Motor neuron (in vitro differentiated cells): ENCODE data around the gene LYPLA2. TPM values are rescaled to one million over a fixed set of nuclear protein-coding genes. Genes with fewer than 3 reads are reported as not detected.
"Not testable (repeated sequence)": the region's sequence is repeated elsewhere in the genome, so short reads cannot be mapped to it uniquely, and the experiment has no call there.

Source experiments
- ATAC-seq, 8 experiments: fragments of 200-7000 bp; cut with Tn5 transposase; replicated peaks in 6 of 8; 2 replicates each; pipeline ENCODE4 v1.8.0; 2021; ENCODE audit warnings: mild to moderate bottlenecking in 8 of 8, moderate library complexity in 8 of 8
- H3K27ac ChIP-seq, 2 donors: fragments of 250-450 bp; sonication (Bioruptor Pico); 2 replicates each; pipeline ENCODE4 v1.9.0; 2021; ENCODE audit warnings: antibody characterized with exemption in 2 of 2, mild to moderate bottlenecking in 2 of 2, moderate library complexity in 1 of 2
- H3K4me1 ChIP-seq, 2 donors: fragments of 250-450 bp; sonication (Bioruptor Pico); replicated peaks in 1 of 2; 2 replicates each; pipeline ENCODE4 v1.6.1; 2021; ENCODE audit warnings: antibody characterized with exemption in 2 of 2, mild to moderate bottlenecking in 2 of 2, moderate library complexity in 1 of 2
- H3K4me3 ChIP-seq, 5 donors: fragments of 250-450 bp; sonication (Bioruptor Pico); 2 replicates each; pipeline ENCODE4 v1.9.0; 2021; ENCODE audit warnings: antibody characterized with exemption in 5 of 5, mild to moderate bottlenecking in 5 of 5, moderate library complexity in 4 of 5
- WGBS, 10 experiments: fragments of 450-650 bp; shearing (Covaris generic); methylation state at CpG; one replicate each; pipeline ENCODE4 v1.0.0; 2022; 5-methylcytosine and 5-hydroxymethylcytosine counted together
- in situ Hi-C, 9 experiments: fragments of 400-800 bp; cut with MboI; loops; one replicate each; pipeline ENCODE4 v1.15.0; 2021; ENCODE audit warnings: low sequenced_read_pairs in 9 of 9, low pct_unique_long_range_greater_than_20kb in 2 of 9; ENCODE audit not compliant: unreplicated experiment in 9 of 9
- total RNA-seq, 8 experiments: library from RNA; unstranded; fragments of 300-600 nt; gene quantifications; 2 replicates each; pipeline versions ENCODE4 v1.2.3 to v1.2.4, GENCODE V29; 2022

LYPLA2 gene
- total RNA-seq, 8 experiments from 2014 or later = 42.4 to 120 (median 61.1) TPM

GRCh38 chr1:23799570-23800399, 8.8 kb downstream of the LYPLA2 start:
- peak overlapping the region; percentile 60 to 91 (median 64) for H3K4me3 ChIP-seq
- H3K27ac ChIP-seq = peak overlapping the region; percentile 67 to 70
- 0 to 60% (median 6%) methylated on average over 1 to 19 of the region's 48 CpGs; no CpG with 5 or more reads in 4 of the 10 experiments for WGBS, 10 experiments
- ATAC-seq = peak; percentile 18 to 43 (median 28)
- H3K4me1 ChIP-seq = peaks cover 14% of the 10 kb centered on the region in 2 donors
- in situ Hi-C loops = no loop called here

DNA sequence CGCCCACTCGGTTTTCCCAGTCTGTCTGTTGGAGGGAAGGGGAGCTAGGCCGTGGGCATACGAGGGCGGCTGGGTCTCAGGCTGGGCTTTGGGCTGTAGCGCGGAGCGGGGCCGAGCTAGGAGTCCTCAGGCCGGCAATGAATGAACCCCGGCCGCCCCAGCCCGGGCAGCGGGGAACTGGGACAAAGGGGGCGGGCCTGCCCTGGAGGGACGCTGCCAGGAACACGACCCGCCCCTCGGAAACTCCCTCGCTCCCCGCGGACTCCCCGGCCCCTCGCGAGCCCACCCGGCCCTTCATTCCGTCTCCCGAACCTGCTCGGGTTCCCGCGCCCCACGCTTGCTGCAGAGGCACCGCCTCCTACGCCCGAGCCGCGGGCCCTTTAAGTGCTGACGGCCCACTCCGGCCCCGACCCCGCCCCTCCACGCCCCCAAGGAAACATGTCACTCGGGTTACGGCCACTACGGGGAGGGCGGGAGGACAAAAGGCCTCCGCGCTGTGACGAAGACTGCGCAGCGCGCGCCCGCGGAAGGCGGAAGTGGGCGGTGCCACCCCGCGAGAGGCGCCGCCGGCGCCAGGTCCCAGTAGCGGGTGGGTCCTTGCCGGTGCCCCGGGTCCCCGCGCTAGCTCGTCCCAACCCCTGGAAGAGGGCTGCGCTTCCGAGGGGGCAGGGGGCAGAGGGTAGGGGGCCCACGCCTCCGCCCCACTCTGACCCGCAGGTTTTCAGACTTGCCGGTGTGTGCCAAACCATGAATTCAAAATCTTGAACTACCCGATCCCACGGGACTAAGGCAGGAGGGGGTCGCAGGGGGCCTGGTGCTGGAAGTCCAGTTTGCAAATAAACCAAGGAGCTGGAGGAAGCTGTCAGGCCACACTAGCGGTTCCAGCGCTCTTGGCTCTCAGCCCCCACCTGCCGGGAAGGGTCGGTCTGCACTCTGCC, 9.7 kb downstream of the LYPLA2 start, which contains the start of gene GALE:
GALE (minus strand) TSS at position 355 of the 938 bp plus-strand sequence. CDS start 1,747 bp downstream, outside the sequence.
- in situ Hi-C loops = no loop called here
- Histone ChIP-seq H3K4me3 (peak within 1 kb of the TSS; percentile 60 to 91 (median 64)), H3K4me1 (peaks cover 14% of the 10 kb centered on the region in 2 donors), H3K27ac (peak within 1 kb of the TSS; percentile 70 to 82)
- ATAC-seq = peak; percentile 78 to 87 (median 84)
- WGBS, 10 experiments = 0 to 2% (median 0%) methylated on average over 1 to 15 of the region's 82 CpGs; no CpG with 5 or more reads in 3 of the 10 experiments

DNA sequence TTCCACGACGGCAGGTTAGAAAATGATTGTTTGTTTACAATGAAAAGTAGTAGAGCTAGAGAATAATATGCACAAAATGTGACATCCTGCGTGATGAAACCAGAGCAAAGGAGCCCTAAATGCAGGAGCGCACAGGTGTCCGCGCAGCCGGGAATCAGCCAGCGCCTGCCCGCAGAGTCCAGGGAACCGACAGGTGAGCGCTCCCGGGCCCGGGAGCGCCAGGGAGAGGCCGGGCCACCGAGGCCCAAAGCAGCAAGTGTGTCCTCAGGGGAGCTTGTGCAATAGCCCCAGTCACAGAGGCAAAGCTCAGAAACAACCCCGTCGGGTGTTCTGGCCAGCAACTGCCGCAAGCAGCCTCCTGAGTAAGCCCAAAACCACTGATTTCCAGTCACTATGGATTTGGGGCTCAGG, 10.4 kb downstream of the LYPLA2 start:
- Histone ChIP-seq H3K4me1 (peaks cover 14% of the 10 kb centered on the region in 2 donors), H3K27ac (peak overlapping the region; percentile 69 to 82), H3K4me3 (peak overlapping the region; percentile 60 to 91 (median 64))
- in situ Hi-C loops = no loop called here
- no peak for ATAC-seq
- 0 to 72% (median 29%) methylated on average over 2 to 17 of the region's 19 CpGs; no CpG with 5 or more reads in 1 of the 10 experiments for WGBS, 10 experiments

GRCh38 chr1:23801876-23802275, 10.9 kb downstream of the LYPLA2 start:
- H3K4me3 ChIP-seq = peak overlapping the region in 1 of 5 donors; percentile 91
- H3K4me1 ChIP-seq = peaks cover 14% of the 10 kb centered on the region in 2 donors
- no peak for ATAC-seq
- WGBS, 10 experiments = 20 to 100% (median 58%) methylated on average over 1 to 10 of the region's 10 CpGs; no CpG with 5 or more reads in 3 of the 10 experiments
- in situ Hi-C loops = no loop called here
- H3K27ac ChIP-seq = no peak overlapping the region

GRCh38 chr1:23802809-23803342, 11.9 kb downstream of the LYPLA2 start:
- in situ Hi-C loops, H3K27ac ChIP-seq, H3K4me3 ChIP-seq, ATAC-seq: not testable (repeated sequence)
- H3K4me1 ChIP-seq = peaks cover 14% of the 10 kb centered on the region in 2 donors
- WGBS, 10 experiments = 71 to 100% (median 87%) methylated on average over 1 to 4 of the region's 7 CpGs; no CpG with 5 or more reads in 3 of the 10 experiments

DNA sequence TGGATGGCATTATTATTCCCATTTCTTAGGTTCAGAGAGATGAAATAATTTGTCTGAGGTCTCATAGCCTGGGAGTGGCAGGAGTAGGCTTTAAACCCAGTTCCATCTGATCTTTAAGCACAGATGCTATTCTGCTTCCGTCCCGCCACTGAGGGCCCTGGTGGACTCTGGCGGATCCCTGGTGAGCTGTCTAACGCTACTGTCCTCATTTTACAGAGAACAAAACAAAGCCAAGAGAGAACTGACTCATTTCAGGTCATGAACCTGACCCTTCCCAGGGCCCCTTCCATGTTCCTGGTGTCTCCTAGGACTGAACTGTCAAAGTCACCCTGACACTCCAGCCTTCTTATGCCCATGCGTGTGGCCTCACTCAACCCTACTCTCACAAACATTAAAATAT, 12.7 kb downstream of the LYPLA2 start:
- WGBS, 10 experiments = 78 to 91% (median 81%) methylated on average over 3 to 5 of the region's 5 CpGs; no CpG with 5 or more reads in 4 of the 10 experiments
- in situ Hi-C loops = no loop called here
- no peak overlapping the region for H3K4me3 ChIP-seq
- no peak for ATAC-seq
- peaks cover 14% of the 10 kb centered on the region in 2 donors for H3K4me1 ChIP-seq
- no peak overlapping the region for H3K27ac ChIP-seq

DNA sequence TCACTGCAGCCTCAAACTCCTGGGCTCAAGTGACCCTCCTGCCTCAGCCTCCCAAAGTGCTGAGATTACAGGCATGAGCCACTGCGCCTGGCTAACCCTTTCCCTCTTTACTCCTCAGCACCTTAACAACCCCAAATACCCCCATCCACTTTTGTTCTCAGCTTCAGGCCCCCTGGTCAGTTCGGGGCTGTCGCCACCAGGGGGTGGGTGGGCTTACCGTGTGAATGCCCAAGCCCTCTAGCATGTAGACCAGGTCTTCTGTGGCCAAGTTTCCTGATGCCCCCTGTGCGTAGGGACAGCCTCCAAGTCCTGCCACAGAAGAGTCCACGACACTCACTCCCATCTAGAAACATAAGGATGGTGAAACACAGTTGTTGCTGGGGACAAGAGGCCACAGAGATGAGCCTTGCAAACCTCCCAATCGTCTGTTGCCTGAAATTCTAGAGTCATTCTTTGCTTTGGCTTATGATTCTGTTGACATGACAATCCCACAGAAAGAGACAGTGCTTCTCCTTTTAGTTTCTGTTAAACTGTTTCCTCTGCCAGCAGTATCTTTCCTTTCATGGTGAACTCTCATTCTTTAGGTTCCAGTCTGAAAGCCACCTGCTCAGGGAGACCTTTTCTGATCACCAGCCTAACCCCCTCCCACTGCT, 13.4 kb downstream of the LYPLA2 start:
- Histone ChIP-seq H3K27ac (no peak overlapping the region), H3K4me1 (peaks cover 10% of the 10 kb centered on the region in 2 donors), H3K4me3 (no peak overlapping the region)
- WGBS, 10 experiments = 71 to 90% (median 85%) methylated on average over 1 to 4 of the region's 7 CpGs; no CpG with 5 or more reads in 3 of the 10 experiments
- ATAC-seq = no peak
- in situ Hi-C loops = no loop called here

- ATAC-seq = no peak
- peaks cover 6% of the 10 kb centered on the region in 2 donors for H3K4me1 ChIP-seq
- WGBS, 10 experiments = 50 to 100% (median 92%) methylated on average over 1 to 2 of the region's 2 CpGs; no CpG with 5 or more reads in 1 of the 10 experiments
- no peak overlapping the region for H3K4me3 ChIP-seq
- H3K27ac ChIP-seq = no peak overlapping the region
- in situ Hi-C loops = no loop called here
Measured at GRCh38 chr1:23805025-23805424, 14.1 kb downstream of the LYPLA2 start.

DNA sequence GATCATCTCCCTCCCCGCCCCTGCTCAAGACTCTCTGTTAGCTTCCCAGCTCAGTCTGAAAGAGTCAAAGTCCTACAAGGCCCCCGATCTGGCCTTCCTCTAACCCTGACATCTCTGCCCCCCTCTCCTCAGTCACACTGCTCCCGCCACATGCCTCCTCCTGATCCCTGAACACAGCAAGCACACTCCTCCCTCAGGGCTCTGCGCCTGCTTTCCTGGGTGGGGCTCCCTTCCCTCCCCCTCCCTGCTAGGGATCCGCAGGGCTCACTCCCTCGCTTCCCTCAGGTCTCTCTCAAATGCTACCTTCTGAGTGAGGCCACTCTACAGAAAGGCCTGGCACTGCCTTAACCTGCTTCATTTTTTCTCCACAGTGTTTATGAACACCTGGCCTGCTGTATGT, 15.3 kb downstream of the LYPLA2 start:
- 40 to 100% (median 85%) methylated on average over 1 to 6 of the region's 6 CpGs; no CpG with 5 or more reads in 3 of the 10 experiments for WGBS, 10 experiments
- in situ Hi-C loops = no loop called here
- ATAC-seq = peak in 3 of 8 experiments; percentile 18 to 54 (median 31)
- Histone ChIP-seq H3K27ac (no peak overlapping the region), H3K4me1 (peaks cover 6% of the 10 kb centered on the region in 2 donors), H3K4me3 (no peak overlapping the region)

- WGBS, 10 experiments = 72 to 100% (median 90%) methylated on average over 1 to 3 of the region's 3 CpGs; no CpG with 5 or more reads in 3 of the 10 experiments
- ATAC-seq = peak in 2 of 8 experiments; percentile 32 to 43
- H3K4me3 ChIP-seq = no peak overlapping the region
- in situ Hi-C loops = no loop called here
- no peaks in the 10 kb centered on the region for H3K4me1 ChIP-seq
- H3K27ac ChIP-seq = no peak overlapping the region
Measured at GRCh38 chr1:23807453-23807852, 16.5 kb downstream of the LYPLA2 start.

GRCh38 chr1:23809751-23810171, 18.8 kb downstream of the LYPLA2 start:
- H3K4me3 ChIP-seq = no peak overlapping the region
- in situ Hi-C loops = no loop called here
- ATAC-seq = peak in 7 of 8 experiments; percentile 19 to 92 (median 48)
- H3K4me1 ChIP-seq = no peaks in the 10 kb centered on the region
- 0 to 72% (median 53%) methylated on average over 1 to 5 of the region's 6 CpGs; no CpG with 5 or more reads in 3 of the 10 experiments for WGBS, 10 experiments
- no peak overlapping the region for H3K27ac ChIP-seq
